Gastrocnemius medialis (tissue), 4 donors: ENCODE measurements around the gene AP1B1. TPM values are rescaled to one million over a fixed set of nuclear protein-coding genes. Genes with fewer than 3 reads are reported as not detected.
"Not testable (repeated sequence)": the region's sequence is repeated elsewhere in the genome, so short reads cannot be mapped to it uniquely, and the experiment has no call there.

Source experiments
- ATAC-seq, 2 donors: fragments of 150-250 bp; one replicate each; pipeline ENCODE4 v1.9.1; 2016
- DNase-seq, 2 donors: peaks; one replicate each; pipeline ENCODE4 v3.0.0-alpha.2; 2019
- H3K27ac ChIP-seq, 4 donors: fragments of 200-600 bp; sonication (generic); 1 replicate in 1 of 4; 2 replicates in 3 of 4; pipeline ENCODE4 v1.5.1; 2016 to 2018; ENCODE audit warnings: mild to moderate bottlenecking in 2 of 4, moderate library complexity in 1 of 4
- H3K27me3 ChIP-seq, 3 donors: fragments of 200-600 bp; sonication (generic) in 2 of 3; 1 replicate in 1 of 3; 2 replicates in 2 of 3; pipeline versions ENCODE4 v1.5.1 to v1.6.0; 2016 to 2019; ENCODE audit warnings: mild to moderate bottlenecking in 1 of 3, moderate library complexity in 1 of 3
- H3K36me3 ChIP-seq, 2 donors: fragments of 200-600 bp; sonication (generic) in 1 of 2; one replicate each; pipeline ENCODE4 v1.5.1; 2017 to 2018
- H3K4me1 ChIP-seq, 2 donors: fragments of 200-600 bp; sonication (generic) in 1 of 2; one replicate each; pipeline ENCODE4 v1.5.1; 2016 to 2017; ENCODE audit warnings: mild to moderate bottlenecking in 2 of 2
- H3K4me3 ChIP-seq, 4 donors: fragments of 200-600 bp; sonication (generic) in 3 of 4; 1 replicate in 1 of 4; 2 replicates in 3 of 4; pipeline ENCODE4 v1.5.1; 2016 to 2019; ENCODE audit warnings: mild to moderate bottlenecking in 2 of 4
- H3K9me3 ChIP-seq, 3 donors: fragments of 200-600 bp; sonication (generic) in 2 of 3; 1 replicate in 1 of 3; 2 replicates in 2 of 3; pipeline ENCODE4 v1.5.1; 2016 to 2019
- CTCF ChIP-seq, 5 experiments: fragments of 450-650 bp in 3 of 5; fragments of 200-600 bp in 2 of 5; sonication (generic) in 2 of 5; IDR thresholded peaks in 4 of 5; conservative IDR thresholded peaks in 1 of 5; 1 replicate in 4 of 5; 2 replicates in 1 of 5; pipeline ENCODE4 v1.5.1; 2016 to 2019; ENCODE audit warnings: antibody characterized with exemption in 5 of 5, mild to moderate bottlenecking in 3 of 5, moderate library complexity in 3 of 5
- POLR2A ChIP-seq, 2 donors: fragments of 450-650 bp; IDR thresholded peaks; one replicate each; pipeline ENCODE4 v1.6.1; 2017; ENCODE audit warnings: antibody characterized with exemption in 2 of 2, mild to moderate bottlenecking in 2 of 2, moderate library complexity in 2 of 2
- in situ Hi-C, 4 donors: fragments of 200-750 bp; cut with MboI; loops; one replicate each; pipeline versions ENCODE4 v1.15.0 to v1.8.0; 2017; ENCODE audit warnings: low sequenced_read_pairs in 4 of 4
- intact Hi-C: fragments of 100-400 bp; cut with DNase I; formaldehyde crosslinking; loops from one replicate; pipeline ENCODE4 v1.15.1; 2023; ENCODE audit warnings: low total_unique reads
- total RNA-seq, 4 donors: library from RNA; depleted of rRNA; stranded (reverse); fragments of >200 nt; gene quantifications; one replicate each; pipeline versions ENCODE4 v1.1.0 to v1.2.3, GENCODE V29; 2016

The AP1B1 gene
- total RNA-seq, 4 donors from 2014 or later = 26.5 to 44.6 (median 37.3) TPM

GRCh38 chr22:29431986-29432385, 43.6 kb upstream of the AP1B1 start:
- DNase-seq = no peak
- H3K9me3 ChIP-seq = no peaks in the 10 kb centered on the region
- H3K4me1 ChIP-seq = no peaks in the 10 kb centered on the region
- intact Hi-C loops (no loop called here), in situ Hi-C loops (no loop called here)
- no peak overlapping the region for H3K27ac ChIP-seq
- no peaks in the 10 kb centered on the region for H3K36me3 ChIP-seq
- H3K27me3 ChIP-seq = peaks cover 0 to 19% (median 2%) of the 10 kb centered on the region in 3 donors
- no peak for ATAC-seq
- no peak overlapping the region for H3K4me3 ChIP-seq
- TF ChIP-seq POLR2A (IDR thresholded peaks at IDR 0.05) (no peak), CTCF (IDR thresholded peaks at IDR 0.05 in 4 of 5, conservative IDR thresholded peaks at IDR 0.05 in 1 of 5) (no peak)

- H3K4me1 ChIP-seq = no peaks in the 10 kb centered on the region
- in situ Hi-C loops = no loop called here
- no peak for TF ChIP-seq CTCF (IDR thresholded peaks at IDR 0.05 in 4 of 5, conservative IDR thresholded peaks at IDR 0.05 in 1 of 5)
- TF ChIP-seq POLR2A (IDR thresholded peaks at IDR 0.05) = no peak
- ATAC-seq (no peak), DNase-seq (no peak)
- H3K4me3 ChIP-seq = no peak overlapping the region
- no peak overlapping the region for H3K27ac ChIP-seq
- no peaks in the 10 kb centered on the region for H3K9me3 ChIP-seq
- intact Hi-C loops = no loop called here
- H3K36me3 ChIP-seq = no peaks in the 10 kb centered on the region
- H3K27me3 ChIP-seq = no peaks in the 10 kb centered on the region
Observed at GRCh38 chr22:29427176-29427760, 38.9 kb upstream of the AP1B1 start.

- Histone ChIP-seq H3K27ac (no peak overlapping the region), H3K4me3 (no peak overlapping the region), H3K27me3 (no peaks in the 10 kb centered on the region), H3K4me1 (no peaks in the 10 kb centered on the region), H3K36me3 (no peaks in the 10 kb centered on the region), H3K9me3 (no peaks in the 10 kb centered on the region)
- ATAC-seq (no peak), DNase-seq (no peak)
- no peak for TF ChIP-seq POLR2A (IDR thresholded peaks at IDR 0.05)
- in situ Hi-C loops = no loop called here
- intact Hi-C loops = no loop called here
Observed at GRCh38 chr22:29426476-29426875, 38.1 kb upstream of the AP1B1 start.

- H3K4me1 ChIP-seq, H3K4me3 ChIP-seq, DNase-seq, H3K27me3 ChIP-seq, in situ Hi-C loops, intact Hi-C loops, H3K36me3 ChIP-seq, H3K27ac ChIP-seq, ATAC-seq, H3K9me3 ChIP-seq: not testable (repeated sequence)
Observed at GRCh38 chr22:29418704-29419103, 30.3 kb upstream of the AP1B1 start.

GRCh38 chr22:29414951-29415591, 26.7 kb upstream of the AP1B1 start:
- in situ Hi-C loops, H3K27me3 ChIP-seq, H3K36me3 ChIP-seq, H3K4me1 ChIP-seq, H3K9me3 ChIP-seq, intact Hi-C loops: not testable (repeated sequence)
- Histone ChIP-seq H3K27ac (peak overlapping the region in 3 of 4 donors; percentile 31 to 57 (median 47)), H3K4me3 (peak overlapping the region; percentile 56 to 66 (median 58))
- ATAC-seq = peak; percentile 52 to 89
- DNase-seq = peak in 1 of 2 donors; percentile 46

- H3K4me3 ChIP-seq, intact Hi-C loops, H3K9me3 ChIP-seq, H3K27ac ChIP-seq, H3K27me3 ChIP-seq, in situ Hi-C loops, DNase-seq, H3K4me1 ChIP-seq, H3K36me3 ChIP-seq: not testable (repeated sequence)
- peak; percentile 39 to 70 for ATAC-seq
- peak; percentile 21 to 56 (median 33) for TF ChIP-seq CTCF (IDR thresholded peaks at IDR 0.05 in 4 of 5, conservative IDR thresholded peaks at IDR 0.05 in 1 of 5)
Observed at GRCh38 chr22:29412772-29413171, 24.4 kb upstream of the AP1B1 start.

GRCh38 chr22:29411569-29412211, 23.3 kb upstream of the AP1B1 start:
- H3K4me3 ChIP-seq, H3K27me3 ChIP-seq, H3K4me1 ChIP-seq, ATAC-seq, H3K27ac ChIP-seq, H3K9me3 ChIP-seq, DNase-seq, intact Hi-C loops, H3K36me3 ChIP-seq, in situ Hi-C loops: not testable (repeated sequence)
